Calu3 (cell line): ENCODE data around the gene GM2A. TPM values are rescaled to one million over a fixed set of nuclear protein-coding genes. Genes with fewer than 3 reads are reported as not detected.
"Not testable (repeated sequence)": the region's sequence is repeated elsewhere in the genome, so short reads cannot be mapped to it uniquely, and the experiment has no call there.

Experiments
- BruUV-seq: library from RNA; stranded (reverse); fragments of 400-500 nt; replicated peaks from 2 replicates; lab custom pipeline; 2021; lab: Mats Ljungman, UMichigan
- CTCF ChIA-PET: fragments of 300-600 bp; sonication (Branson Sonifier 250); formaldehyde crosslinking; loops from one replicate; lab custom pipeline; 2022; ENCODE audit warnings: antibody characterized with exemption; lab: Charles Lee
- DNase-seq: peaks from one replicate; pipeline ENCODE4 v3.0.0; 2022
- H3K27ac Mint-ChIP-seq: one replicate; pipeline ENCODE4 v1.8.0; 2022; ENCODE audit warnings: mixed read lengths; ENCODE audit not compliant: unreplicated experiment
- H3K27me3 Mint-ChIP-seq: one replicate; pipeline ENCODE4 v1.8.0; 2022; ENCODE audit warnings: mixed read lengths; ENCODE audit not compliant: unreplicated experiment
- H3K36me3 Mint-ChIP-seq: one replicate; pipeline ENCODE4 v1.8.0; 2022; ENCODE audit warnings: mild to moderate bottlenecking, moderate library complexity, mixed read lengths; ENCODE audit not compliant: insufficient read depth, unreplicated experiment
- H3K4me1 Mint-ChIP-seq: one replicate; pipeline ENCODE4 v1.8.0; 2022; ENCODE audit warnings: mild to moderate bottlenecking, low read depth, mixed read lengths; ENCODE audit not compliant: unreplicated experiment
- H3K4me3 Mint-ChIP-seq: one replicate; pipeline ENCODE4 v1.8.0; 2022; ENCODE audit warnings: mild to moderate bottlenecking, low read depth, moderate library complexity, mixed read lengths; ENCODE audit not compliant: unreplicated experiment
- H3K9me3 Mint-ChIP-seq: one replicate; pipeline ENCODE4 v1.8.0; 2022; ENCODE audit warnings: low read depth, mixed read lengths; ENCODE audit not compliant: unreplicated experiment
- intact Hi-C: fragments of 100-400 bp; cut with micrococcal nuclease; formaldehyde crosslinking; loops from one replicate; pipeline ENCODE4 v1.10.0; 2022; ENCODE audit not compliant: unreplicated experiment
- total RNA-seq: library from RNA; stranded (reverse); gene quantifications from 2 replicates; pipeline ENCODE4 v1.2.3, GENCODE V29; 2022
- TF ChIP-seq, protein P1 (sequence below): fragments of 200-600 bp; IDR thresholded peaks from one replicate; pipeline ENCODE4 v1.8.0; 2022; ENCODE audit warnings: antibody characterized with exemption; ENCODE audit not compliant: unreplicated experiment

The GM2A gene
- total RNA-seq, 1 experiment from 2014 or later = 22.4 TPM

DNA sequence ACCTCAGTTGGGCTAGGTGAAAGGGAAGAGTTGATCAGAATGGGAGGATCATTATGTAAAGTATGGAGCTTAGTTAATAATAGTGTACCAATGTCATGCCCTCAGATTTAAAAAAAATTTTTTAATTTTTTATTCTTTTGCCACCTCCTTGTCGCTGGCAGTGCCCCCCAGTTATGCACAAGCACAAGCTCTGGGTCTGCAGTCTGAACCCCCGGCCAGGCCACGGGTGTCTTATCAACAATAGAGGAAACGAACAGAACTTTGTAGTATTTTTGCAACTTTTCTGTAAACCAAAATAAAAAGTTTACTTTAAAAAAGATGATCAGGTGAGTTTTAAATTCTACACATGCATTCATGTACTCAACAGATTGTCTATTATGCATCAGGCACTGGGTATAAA lies 1.4 kb upstream of the GM2A start:
- DNase-seq = no peak
- TF ChIP-seq, protein P1, sequence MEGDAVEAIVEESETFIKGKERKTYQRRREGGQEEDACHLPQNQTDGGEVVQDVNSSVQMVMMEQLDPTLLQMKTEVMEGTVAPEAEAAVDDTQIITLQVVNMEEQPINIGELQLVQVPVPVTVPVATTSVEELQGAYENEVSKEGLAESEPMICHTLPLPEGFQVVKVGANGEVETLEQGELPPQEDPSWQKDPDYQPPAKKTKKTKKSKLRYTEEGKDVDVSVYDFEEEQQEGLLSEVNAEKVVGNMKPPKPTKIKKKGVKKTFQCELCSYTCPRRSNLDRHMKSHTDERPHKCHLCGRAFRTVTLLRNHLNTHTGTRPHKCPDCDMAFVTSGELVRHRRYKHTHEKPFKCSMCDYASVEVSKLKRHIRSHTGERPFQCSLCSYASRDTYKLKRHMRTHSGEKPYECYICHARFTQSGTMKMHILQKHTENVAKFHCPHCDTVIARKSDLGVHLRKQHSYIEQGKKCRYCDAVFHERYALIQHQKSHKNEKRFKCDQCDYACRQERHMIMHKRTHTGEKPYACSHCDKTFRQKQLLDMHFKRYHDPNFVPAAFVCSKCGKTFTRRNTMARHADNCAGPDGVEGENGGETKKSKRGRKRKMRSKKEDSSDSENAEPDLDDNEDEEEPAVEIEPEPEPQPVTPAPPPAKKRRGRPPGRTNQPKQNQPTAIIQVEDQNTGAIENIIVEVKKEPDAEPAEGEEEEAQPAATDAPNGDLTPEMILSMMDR = no peak
- no TSS peak for BruUV-seq
- peaks cover 11% of the 10 kb centered on the region for H3K4me1 Mint-ChIP-seq
- H3K9me3 Mint-ChIP-seq = no peaks in the 10 kb centered on the region
- intact Hi-C loops = no loop called here
- H3K36me3 Mint-ChIP-seq = peaks cover 23% of the 10 kb centered on the region
- peaks cover 35% of the 10 kb centered on the region for H3K27me3 Mint-ChIP-seq
- H3K4me3 Mint-ChIP-seq = no peak overlapping the region
- H3K27ac Mint-ChIP-seq = no peak overlapping the region
- CTCF ChIA-PET = interaction anchor here (0.7 to 1.7 kb wide), 4 partner anchors 13 to 473 kb away, joined by 3 to 7 read pairs (median 5); partner anchors contain the start of gene SMIM3

DNA sequence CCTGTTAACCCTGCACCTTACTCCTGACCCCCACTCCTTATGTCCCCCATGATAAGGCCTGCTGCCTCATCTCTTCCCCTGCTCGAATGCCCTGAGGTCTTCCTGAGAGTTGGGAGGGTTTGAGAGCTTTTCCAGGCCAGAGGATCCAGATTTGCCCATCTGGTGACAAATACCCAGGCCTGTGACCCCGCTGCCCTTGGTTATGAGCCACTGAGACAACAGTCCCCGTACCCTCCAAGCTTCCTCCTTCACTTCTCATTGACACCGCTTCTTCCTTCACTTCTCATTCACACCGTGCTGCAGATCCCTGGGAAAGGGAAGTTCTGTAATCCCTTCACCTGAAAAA lies 593 bp downstream of the GM2A start:
- H3K36me3 Mint-ChIP-seq = peaks cover 23% of the 10 kb centered on the region
- peaks cover 11% of the 10 kb centered on the region for H3K4me1 Mint-ChIP-seq
- peak overlapping the region; percentile 85 for H3K4me3 Mint-ChIP-seq
- CTCF ChIA-PET = interaction anchor here (1.2 to 2.2 kb wide), 5 partner anchors 12 to 194 kb away, joined by 3 to 10 read pairs (median 7); partner anchors contain the start of gene SLC36A1
- TF ChIP-seq, protein P1 = no peak
- intact Hi-C loops = no loop called here
- BruUV-seq = no TSS peak
- no peaks in the 10 kb centered on the region for H3K9me3 Mint-ChIP-seq
- DNase-seq = no peak
- peaks cover 16% of the 10 kb centered on the region for H3K27me3 Mint-ChIP-seq
- H3K27ac Mint-ChIP-seq = peak overlapping the region; percentile 60

DNA sequence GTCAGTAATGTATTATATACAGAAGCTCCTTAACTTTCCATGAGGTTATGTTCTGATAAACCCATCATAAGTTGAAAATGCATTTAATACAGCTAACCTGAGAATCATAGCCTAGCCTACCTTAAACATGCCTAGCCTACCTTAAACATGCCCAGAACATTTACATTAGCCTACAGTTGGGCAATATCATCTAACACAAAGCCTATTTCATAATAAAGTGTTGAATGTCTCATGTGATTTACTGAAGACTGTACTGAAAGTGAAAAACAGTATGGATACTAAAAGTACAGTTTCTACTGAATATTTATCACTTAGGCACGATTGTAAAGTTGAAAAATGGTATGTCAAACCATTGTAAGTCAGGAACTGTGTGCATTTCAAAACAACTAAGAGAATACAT lies 1.6 kb downstream of the GM2A start:
- TF ChIP-seq, protein P1 = no peak
- CTCF ChIA-PET = interaction anchor here (0.7 kb wide), 1 partner anchor 8 kb away, joined by 3 read pairs; no protein-coding TSS in a partner anchor
- intact Hi-C loops = no loop called here
- H3K36me3 Mint-ChIP-seq = peaks cover 23% of the 10 kb centered on the region
- H3K4me3 Mint-ChIP-seq = no peak overlapping the region
- H3K4me1 Mint-ChIP-seq = peaks cover 11% of the 10 kb centered on the region
- no peak for DNase-seq
- BruUV-seq = no TSS peak
- H3K27me3 Mint-ChIP-seq = peaks cover 6% of the 10 kb centered on the region
- H3K27ac Mint-ChIP-seq = no peak overlapping the region
- no peaks in the 10 kb centered on the region for H3K9me3 Mint-ChIP-seq

DNA sequence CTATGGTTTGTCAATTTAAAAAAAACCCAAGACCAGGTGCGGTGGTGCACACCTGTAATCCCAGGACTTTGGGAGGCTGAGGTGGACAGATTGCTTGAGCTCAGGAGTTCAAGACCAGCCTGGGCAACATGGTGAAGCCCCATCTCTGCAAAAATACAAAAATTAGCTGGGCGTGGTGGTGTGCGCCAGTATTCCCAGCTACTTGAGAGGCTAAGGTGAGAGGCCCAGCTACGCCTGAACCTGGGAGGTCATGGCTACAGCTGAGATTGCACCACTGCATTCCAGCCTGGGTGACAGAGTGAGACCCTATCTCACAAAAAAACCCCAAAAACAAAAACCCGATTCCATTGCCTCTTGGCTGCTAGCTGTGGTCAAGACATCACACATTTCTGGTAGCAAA lies 2.0 kb downstream of the GM2A start:
- not testable (repeated sequence) for BruUV-seq

DNA sequence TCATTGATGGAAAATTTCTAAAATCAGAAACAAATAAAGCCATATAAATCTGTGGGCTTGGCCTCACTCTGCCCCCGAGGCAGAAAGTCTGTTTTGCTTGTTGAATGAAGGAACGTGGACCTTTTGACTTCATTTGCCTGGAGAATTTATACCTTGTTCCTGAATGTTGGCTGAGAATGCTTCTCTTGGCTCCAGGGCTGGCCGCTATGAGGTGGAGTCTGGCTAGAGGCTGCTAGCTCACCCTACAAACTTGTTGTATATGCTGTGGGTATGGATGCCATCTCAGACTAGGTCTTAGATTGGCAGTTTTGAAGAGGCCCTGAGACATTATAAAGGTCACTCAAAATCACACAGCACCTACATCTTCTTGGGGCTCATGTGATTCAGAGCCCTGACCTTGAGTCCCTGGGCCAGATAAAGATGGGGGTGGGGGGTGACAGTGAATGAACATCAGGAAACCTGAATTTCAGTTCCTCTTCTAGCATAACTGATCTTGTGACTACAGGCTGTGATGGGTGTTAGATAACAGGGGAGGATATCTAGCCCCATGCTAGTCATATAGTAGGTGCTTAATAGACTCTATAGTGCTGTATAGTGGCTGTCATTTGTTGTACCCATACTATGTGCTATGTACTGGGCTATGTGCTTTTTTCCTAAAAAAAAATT lies 2.8 kb downstream of the GM2A start:
- DNase-seq = no peak
- Mint-ChIP-seq H3K9me3 (no peaks in the 10 kb centered on the region), H3K4me3 (no peak overlapping the region), H3K27me3 (no peaks in the 10 kb centered on the region), H3K27ac (no peak overlapping the region), H3K36me3 (peaks cover 23% of the 10 kb centered on the region), H3K4me1 (peaks cover 11% of the 10 kb centered on the region)
- no TSS peak for BruUV-seq
- TF ChIP-seq, protein P1 = no peak
- intact Hi-C loops = no loop called here
- CTCF ChIA-PET = no interaction called here

More for the DNA sequence above, 2.0 kb downstream of the GM2A start:
- H3K27ac Mint-ChIP-seq, H3K4me3 Mint-ChIP-seq, intact Hi-C loops, DNase-seq, CTCF ChIA-PET, H3K27me3 Mint-ChIP-seq, H3K9me3 Mint-ChIP-seq: not testable (repeated sequence)
- Mint-ChIP-seq H3K36me3 (peaks cover 23% of the 10 kb centered on the region), H3K4me1 (peaks cover 11% of the 10 kb centered on the region)
